SK-N-SH (cell line): ENCODE results near the gene MRPS12. TPM values are rescaled to one million over a fixed set of nuclear protein-coding genes. Genes with fewer than 3 reads are reported as not detected.

Experiments used
- CTCF ChIA-PET: fragments of 300-600, 350-600 bp; formaldehyde crosslinking; extraction: SDS; loops from one replicate; lab custom pipeline; 2021; lab: Yijun Ruan, JAX
- POLR2A ChIA-PET: fragments of 350-600 bp; sonication (Branson Sonifier 250); formaldehyde crosslinking; extraction: SDS; loops from one replicate; lab custom pipeline; 2020; ENCODE audit warnings: antibody characterized with exemption, inconsistent platforms; lab: Yijun Ruan, JAX
- DNase-seq: peaks from one replicate; pipeline ENCODE4 v3.0.0; 2012
- H2AFZ ChIP-seq: fragments of 200-600 bp; sonication (generic); 2 replicates; pipeline ENCODE4 v1.8.1; 2016; ENCODE audit warnings: antibody characterized with exemption, mild to moderate bottlenecking, low read depth
- H3F3A ChIP-seq: fragments of 200-600 bp; sonication (generic); replicated peaks from 2 replicates; pipeline ENCODE3; 2016; ENCODE audit warnings: antibody characterized with exemption, mild to moderate bottlenecking; ENCODE audit not compliant: insufficient read depth
- H3K27ac ChIP-seq, 2 experiments: fragments of 200-500 bp in 1 of 2; fragments of 200-600 bp in 1 of 2; sonication (Bioruptor generic) in 1 of 2; sonication (generic), shearing (Covaris generic) in 1 of 2; 2 replicates each; pipeline versions ENCODE4 v1.5.1 to v1.6.1; 2014 to 2016; ENCODE audit warnings: low read depth in 2 of 2, inconsistent platforms in 1 of 2, low read length in 1 of 2, mild to moderate bottlenecking in 1 of 2, mixed read lengths in 1 of 2
- H3K27me3 ChIP-seq: fragments of 200-600 bp; sonication (generic), shearing (Covaris generic); 2 replicates; pipeline ENCODE4 v1.6.1; 2016; ENCODE audit warnings: mixed run types; ENCODE audit not compliant: insufficient read depth
- H3K36me3 ChIP-seq, 2 experiments: fragments of 200-500 bp in 1 of 2; fragments of 200-600 bp in 1 of 2; sonication (Bioruptor generic) in 1 of 2; sonication (generic) in 1 of 2; replicated peaks in 1 of 2; 2 replicates each; pipeline versions ENCODE3 to v1.5.1; 2014 to 2016; ENCODE audit warnings: low read length in 1 of 2, mild to moderate bottlenecking in 1 of 2; ENCODE audit not compliant: insufficient read depth in 2 of 2, control insufficient read depth in 1 of 2
- H3K4me1 ChIP-seq, 2 experiments: fragments of 200-500 bp in 1 of 2; fragments of 200-600 bp in 1 of 2; sonication (Bioruptor generic) in 1 of 2; sonication (generic), shearing (Covaris generic) in 1 of 2; 2 replicates each; pipeline versions ENCODE4 v1.5.1 to v1.6.1; 2014 to 2016; ENCODE audit warnings: low read depth in 1 of 2, low read length in 1 of 2, mixed run types in 1 of 2; ENCODE audit not compliant: insufficient read depth in 2 of 2, control insufficient read depth in 1 of 2
- H3K4me2 ChIP-seq: fragments of 200-600 bp; sonication (generic), shearing (Covaris generic); 2 replicates; pipeline ENCODE4 v1.6.1; 2017; ENCODE audit warnings: mixed run types
- H3K4me3 ChIP-seq, 2 experiments: fragments of 200-500 bp in 1 of 2; fragments of 200-600 bp in 1 of 2; sonication (Bioruptor generic) in 1 of 2; sonication (generic), shearing (Covaris generic) in 1 of 2; 2 replicates each; pipeline versions ENCODE4 v1.5.1 to v1.8.1; 2014 to 2016; ENCODE audit warnings: low read depth in 2 of 2, inconsistent platforms in 1 of 2, low read length in 1 of 2, mild to moderate bottlenecking in 1 of 2, mixed read lengths in 1 of 2, moderate library complexity in 1 of 2
- H3K79me2 ChIP-seq: fragments of 200-600 bp; sonication (generic); 2 replicates; pipeline ENCODE4 v1.8.1; 2017; ENCODE audit warnings: mild to moderate bottlenecking; ENCODE audit not compliant: insufficient read depth
- H3K9ac ChIP-seq: fragments of 200-600 bp; sonication (generic); 2 replicates; pipeline ENCODE4 v1.6.1; 2017; ENCODE audit warnings: mixed run types
- H3K9me2 ChIP-seq: fragments of 200-600 bp; sonication (generic); 2 replicates; pipeline ENCODE4 v1.6.1; 2017; ENCODE audit warnings: mixed run types
- H3K9me3 ChIP-seq: fragments of 200-600 bp; sonication (generic); 2 replicates; pipeline ENCODE4 v1.6.1; 2017; ENCODE audit warnings: mixed run types, mild to moderate bottlenecking, moderate library complexity
- H4K20me1 ChIP-seq: fragments of 200-600 bp; sonication (generic); 2 replicates; pipeline ENCODE4 v1.6.1; 2017; ENCODE audit warnings: mild to moderate bottlenecking, mixed run types; ENCODE audit not compliant: insufficient read depth
- ELF1 ChIP-seq: IDR thresholded peaks from 2 replicates; pipeline ENCODE4 v1.4.0; 2012
- EP300 ChIP-seq, 2 experiments: IDR thresholded peaks; 2 replicates each; pipeline versions ENCODE4 v1.4.0 to v1.6.1; 2012; ENCODE audit warnings: borderline replicate concordance in 1 of 2, low read depth in 1 of 2, low read length in 1 of 2
- EZH2phosphoT487 ChIP-seq: fragments of 200-600 bp; sonication (generic); IDR thresholded peaks from 2 replicates; pipeline ENCODE4 v1.6.1; 2017; ENCODE audit warnings: low read depth, mixed run types, mild to moderate bottlenecking, antibody characterized with exemption, moderate library complexity, borderline replicate concordance
- FOXJ3 ChIP-seq: sonication (generic); formaldehyde crosslinking; IDR thresholded peaks from 2 replicates; pipeline ENCODE4 v1.5.1; 2020; ENCODE audit warnings: mild to moderate bottlenecking, missing genetic modification reagents
- JUND ChIP-seq: IDR thresholded peaks from 2 replicates; pipeline ENCODE4 v1.4.0; 2012
- MEF2A ChIP-seq: IDR thresholded peaks from 2 replicates; pipeline ENCODE4 v1.4.0; 2012; ENCODE audit warnings: low read depth, borderline replicate concordance
- NRF1 ChIP-seq: IDR thresholded peaks from 2 replicates; pipeline ENCODE4 v1.6.1; 2012; ENCODE audit warnings: low read depth, mild to moderate bottlenecking, low read length
- RAD21 ChIP-seq: IDR thresholded peaks from 2 replicates; pipeline ENCODE4 v1.6.1; 2012; ENCODE audit warnings: mild to moderate bottlenecking, low read length
- RFX5 ChIP-seq: IDR thresholded peaks from 2 replicates; pipeline ENCODE4 v1.6.1; 2012; ENCODE audit warnings: mild to moderate bottlenecking, improper control_type of control experiment, low read length
- RXRA ChIP-seq: IDR thresholded peaks from 2 replicates; pipeline ENCODE4 v1.4.0; 2012; ENCODE audit warnings: low read depth, mild to moderate bottlenecking, borderline replicate concordance
- SIN3A ChIP-seq: IDR thresholded peaks from 2 replicates; pipeline ENCODE4 v1.6.1; 2012; ENCODE audit warnings: low read depth, mild to moderate bottlenecking, low read length, moderate library complexity, borderline replicate concordance
- SMC3 ChIP-seq: IDR thresholded peaks from 2 replicates; pipeline ENCODE4 v1.6.1; 2012; ENCODE audit warnings: low read depth, low read length, improper control_type of control experiment
- TCF12 ChIP-seq: IDR thresholded peaks from 2 replicates; pipeline ENCODE4 v1.4.0; 2012
- TEAD4 ChIP-seq: IDR thresholded peaks from 2 replicates; pipeline ENCODE4 v1.4.0; 2012; ENCODE audit warnings: mild to moderate bottlenecking, borderline replicate concordance; ENCODE audit not compliant: insufficient read depth
- WGBS: methylation state at CpG from one replicate; pipeline ENCODE4 v1.1.6; 2017; ENCODE audit warnings: low lambda C conversion rate; 5-methylcytosine and 5-hydroxymethylcytosine counted together
- polyA plus RNA-seq, 3 experiments: library from polyadenylated mRNA; depleted of rRNA; stranded (reverse); fragments of >200 nt; gene quantifications; 2 replicates each; pipeline ENCODE4 v1.2.3, GENCODE V29; 2012
- TF ChIP-seq, protein P1 (sequence below): fragments of 150-350 bp; IDR thresholded peaks from 2 replicates; pipeline ENCODE4 v1.6.1; 2016; ENCODE audit warnings: mild to moderate bottlenecking, low read depth, low read length
- TF ChIP-seq, protein P2 (sequence below): IDR thresholded peaks from 2 replicates; pipeline ENCODE4 v1.4.0; 2012; ENCODE audit warnings: low read depth, borderline replicate concordance
- TF ChIP-seq, protein P3 (sequence below): IDR thresholded peaks from 2 replicates; pipeline ENCODE4 v1.4.0; 2012; ENCODE audit warnings: low read depth, borderline replicate concordance
- TF ChIP-seq, protein P4 (sequence below): IDR thresholded peaks from 2 replicates; pipeline ENCODE4; 2012

The MRPS12 gene
- polyA plus RNA-seq, 1 of the 3 experiments (the other 2 are of a cell fraction): 59.6 TPM

DNA sequence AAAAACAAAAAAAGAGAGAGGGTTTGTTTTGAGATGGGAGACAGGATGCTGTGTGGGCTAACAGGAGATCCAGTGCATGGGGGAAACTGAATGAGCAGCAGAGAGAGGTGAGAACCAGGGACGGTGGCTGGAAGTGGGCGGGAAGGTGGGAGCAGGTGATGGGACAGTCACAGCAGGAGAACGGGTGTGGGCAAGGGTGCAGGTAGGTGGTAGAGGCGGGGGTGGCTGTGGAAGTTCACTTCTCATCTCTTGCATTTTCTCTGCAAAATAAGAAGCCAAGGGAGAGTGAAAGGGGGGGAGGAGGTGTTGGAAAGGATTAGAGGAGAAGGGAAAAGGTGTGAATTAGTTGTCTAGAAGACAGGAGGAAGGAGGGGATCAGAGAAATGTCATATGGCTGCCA is 22.9 kb downstream of the MRPS12 start (continued):
- TF ChIP-seq, protein P1, sequence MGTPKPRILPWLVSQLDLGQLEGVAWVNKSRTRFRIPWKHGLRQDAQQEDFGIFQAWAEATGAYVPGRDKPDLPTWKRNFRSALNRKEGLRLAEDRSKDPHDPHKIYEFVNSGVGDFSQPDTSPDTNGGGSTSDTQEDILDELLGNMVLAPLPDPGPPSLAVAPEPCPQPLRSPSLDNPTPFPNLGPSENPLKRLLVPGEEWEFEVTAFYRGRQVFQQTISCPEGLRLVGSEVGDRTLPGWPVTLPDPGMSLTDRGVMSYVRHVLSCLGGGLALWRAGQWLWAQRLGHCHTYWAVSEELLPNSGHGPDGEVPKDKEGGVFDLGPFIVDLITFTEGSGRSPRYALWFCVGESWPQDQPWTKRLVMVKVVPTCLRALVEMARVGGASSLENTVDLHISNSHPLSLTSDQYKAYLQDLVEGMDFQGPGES: no peak
- no peak for TF ChIP-seq EP300 (IDR thresholded peaks at IDR 0.05; ENCODE audit: borderline replicate concordance in 1 of 2, low read depth in 1 of 2, low read length in 1 of 2)
- TF ChIP-seq SIN3A: no peak
- TF ChIP-seq TEAD4: no peak
- TF ChIP-seq, protein P2, sequence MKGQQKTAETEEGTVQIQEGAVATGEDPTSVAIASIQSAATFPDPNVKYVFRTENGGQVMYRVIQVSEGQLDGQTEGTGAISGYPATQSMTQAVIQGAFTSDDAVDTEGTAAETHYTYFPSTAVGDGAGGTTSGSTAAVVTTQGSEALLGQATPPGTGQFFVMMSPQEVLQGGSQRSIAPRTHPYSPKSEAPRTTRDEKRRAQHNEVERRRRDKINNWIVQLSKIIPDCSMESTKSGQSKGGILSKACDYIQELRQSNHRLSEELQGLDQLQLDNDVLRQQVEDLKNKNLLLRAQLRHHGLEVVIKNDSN: no peak
- TF ChIP-seq EZH2phosphoT487: no peak
- TF ChIP-seq JUND: no peak
- no peak for TF ChIP-seq MEF2A
- TF ChIP-seq NRF1: no peak

DNA sequence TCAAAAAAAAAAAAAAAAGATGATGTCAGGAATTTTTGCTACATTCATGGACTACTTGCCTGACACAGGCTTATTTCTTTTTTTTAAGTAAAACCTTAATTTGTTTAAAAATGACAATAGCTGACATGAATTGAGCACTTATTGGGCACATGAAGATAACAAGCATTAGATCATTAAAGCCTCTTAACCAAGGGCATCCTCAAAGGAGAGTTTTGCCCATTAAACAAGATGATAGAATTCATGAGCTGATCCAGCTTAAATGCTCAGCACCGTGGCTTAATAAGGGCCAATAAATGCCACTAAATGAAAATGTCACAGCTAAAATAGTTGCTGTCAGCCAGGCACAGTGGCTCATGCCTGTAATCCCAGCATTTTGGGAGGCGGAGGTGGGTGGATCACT is 25.5 kb downstream of the MRPS12 start:
- DNase-seq: no peak
- Histone ChIP-seq H3K4me1 (no peaks in the 10 kb centered on the region), H3F3A (no peaks in the 10 kb centered on the region), H3K27ac (no peak overlapping the region), H4K20me1 (no peaks in the 10 kb centered on the region), H3K79me2 (peaks cover 4% of the 10 kb centered on the region; the same call in 1 of the 2 replicates), H3K4me2 (no peak overlapping the region), H3K9me2 (no peaks in the 10 kb centered on the region), H3K9me3 (no peaks in the 10 kb centered on the region), H3K4me3 (no peak overlapping the region), H3K27me3 (no peaks in the 10 kb centered on the region), H2AFZ (no peak overlapping the region), H3K36me3 (no peaks in the 10 kb centered on the region), H3K9ac (no peak overlapping the region)
- CTCF ChIA-PET: no interaction called here
- WGBS: 92% methylated on average over 2 of the region's 2 CpGs
- POLR2A ChIA-PET: interaction anchor here (0.6 kb wide), 1 partner anchor 20 kb away, joined by 3 read pairs; no protein-coding TSS in a partner anchor
- TF ChIP-seq, protein P3, sequence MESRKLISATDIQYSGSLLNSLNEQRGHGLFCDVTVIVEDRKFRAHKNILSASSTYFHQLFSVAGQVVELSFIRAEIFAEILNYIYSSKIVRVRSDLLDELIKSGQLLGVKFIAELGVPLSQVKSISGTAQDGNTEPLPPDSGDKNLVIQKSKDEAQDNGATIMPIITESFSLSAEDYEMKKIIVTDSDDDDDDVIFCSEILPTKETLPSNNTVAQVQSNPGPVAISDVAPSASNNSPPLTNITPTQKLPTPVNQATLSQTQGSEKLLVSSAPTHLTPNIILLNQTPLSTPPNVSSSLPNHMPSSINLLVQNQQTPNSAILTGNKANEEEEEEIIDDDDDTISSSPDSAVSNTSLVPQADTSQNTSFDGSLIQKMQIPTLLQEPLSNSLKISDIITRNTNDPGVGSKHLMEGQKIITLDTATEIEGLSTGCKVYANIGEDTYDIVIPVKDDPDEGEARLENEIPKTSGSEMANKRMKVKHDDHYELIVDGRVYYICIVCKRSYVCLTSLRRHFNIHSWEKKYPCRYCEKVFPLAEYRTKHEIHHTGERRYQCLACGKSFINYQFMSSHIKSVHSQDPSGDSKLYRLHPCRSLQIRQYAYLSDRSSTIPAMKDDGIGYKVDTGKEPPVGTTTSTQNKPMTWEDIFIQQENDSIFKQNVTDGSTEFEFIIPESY: no peak
- no peak for TF ChIP-seq SMC3
- TF ChIP-seq, protein P4, sequence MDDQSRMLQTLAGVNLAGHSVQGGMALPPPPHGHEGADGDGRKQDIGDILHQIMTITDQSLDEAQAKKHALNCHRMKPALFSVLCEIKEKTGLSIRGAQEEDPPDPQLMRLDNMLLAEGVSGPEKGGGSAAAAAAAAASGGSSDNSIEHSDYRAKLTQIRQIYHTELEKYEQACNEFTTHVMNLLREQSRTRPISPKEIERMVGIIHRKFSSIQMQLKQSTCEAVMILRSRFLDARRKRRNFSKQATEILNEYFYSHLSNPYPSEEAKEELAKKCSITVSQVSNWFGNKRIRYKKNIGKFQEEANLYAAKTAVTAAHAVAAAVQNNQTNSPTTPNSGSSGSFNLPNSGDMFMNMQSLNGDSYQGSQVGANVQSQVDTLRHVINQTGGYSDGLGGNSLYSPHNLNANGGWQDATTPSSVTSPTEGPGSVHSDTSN: no peak
- no peak for TF ChIP-seq RAD21
- TF ChIP-seq FOXJ3 (CRISPR knock-in tag): no peak
- no peak for TF ChIP-seq SIN3A
- TF ChIP-seq RFX5: no peak
- TF ChIP-seq NRF1: no peak
- no peak for TF ChIP-seq ELF1
- no peak for TF ChIP-seq RXRA
- no peak for TF ChIP-seq TCF12
